SKM-1 treated with dmso at 0.1 percent for 144 hours (cell line): ENCODE data around the gene ZNRF2.

Experiments
- DNase-seq: peaks from one replicate; lab custom pipeline; 2025; ENCODE audit not compliant: unreplicated experiment; lab: John Stamatoyannopoulos, UW

Gene ZNRF2

DNA sequence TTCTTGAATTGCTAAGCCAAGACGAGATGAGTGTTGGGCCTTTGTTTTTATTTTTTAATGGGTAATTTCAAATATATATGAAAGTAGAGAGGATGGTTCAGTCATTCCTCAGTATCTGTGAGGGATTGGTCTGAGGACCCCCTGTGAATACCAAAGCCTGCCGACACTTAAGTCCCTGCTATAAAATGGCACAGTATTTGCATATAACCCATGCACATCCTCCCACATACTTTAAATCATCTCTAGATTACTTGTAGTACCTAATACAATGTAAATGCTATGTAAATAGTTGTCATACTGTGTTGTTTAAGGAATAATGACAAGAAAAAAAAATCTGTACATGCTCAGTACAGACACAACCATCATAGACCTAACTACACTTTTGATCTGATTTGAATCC is 120.8 kb downstream of the ZNRF2 start:
- no peak for DNase-seq

DNA sequence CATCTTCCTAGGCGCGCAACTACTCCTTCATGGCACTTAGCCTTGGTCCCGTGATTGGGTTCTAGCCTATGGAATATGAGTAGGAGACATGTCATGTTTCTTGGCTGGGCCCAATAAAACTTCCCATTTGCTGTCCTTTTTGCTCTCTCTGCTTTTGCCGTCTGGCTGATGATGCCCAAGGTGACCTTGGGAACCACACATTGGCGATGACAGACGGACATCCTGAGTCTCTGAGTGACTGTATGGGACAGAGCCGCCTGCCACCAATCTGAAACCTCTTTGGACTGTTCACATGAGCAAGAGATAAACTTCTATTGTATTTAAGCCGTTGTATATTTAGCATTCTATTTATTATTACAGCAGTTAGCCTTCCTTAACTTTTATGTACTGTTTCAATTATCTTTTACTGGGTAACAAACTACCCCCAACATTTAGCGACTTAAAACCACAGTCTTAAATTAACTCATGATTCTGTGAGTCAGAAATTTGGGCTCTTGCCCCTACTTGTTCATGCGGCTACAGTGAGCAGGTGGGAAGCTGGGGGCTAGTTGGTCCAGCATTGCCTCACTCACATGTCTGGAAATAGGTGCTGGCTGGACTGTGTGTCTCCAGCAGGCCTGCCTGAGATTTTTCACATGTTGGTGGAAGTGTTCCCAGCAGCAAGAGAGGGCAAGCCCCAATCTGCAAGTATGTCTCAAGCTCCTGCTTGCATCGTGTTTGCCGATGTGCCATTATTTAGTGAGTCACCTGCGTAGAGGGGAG is 122.4 kb downstream of the ZNRF2 start:
- DNase-seq = no peak

GRCh38 chr7:30411173-30411572 is 126.8 kb downstream of the ZNRF2 start:
- peak; percentile 47 for DNase-seq

DNA sequence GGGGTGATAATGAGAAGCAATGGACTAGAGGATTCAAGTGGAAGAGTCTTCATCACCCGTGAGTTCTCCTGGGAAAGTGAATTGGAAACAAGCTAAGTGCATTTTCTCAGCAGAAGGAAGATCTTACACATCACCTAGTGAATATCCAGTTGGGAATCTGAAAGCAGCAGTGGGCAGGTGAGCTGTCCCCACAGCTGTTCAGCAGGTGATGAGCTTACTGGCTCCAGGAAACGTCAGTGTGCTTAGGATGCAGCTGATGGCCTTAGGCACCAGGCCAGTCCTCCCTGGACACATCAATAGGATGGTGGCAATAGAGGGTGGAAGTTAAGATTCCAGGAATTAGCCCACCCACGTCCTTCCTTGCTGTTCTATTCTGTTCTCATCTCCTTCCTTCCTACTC is 127.5 kb downstream of the ZNRF2 start:
- DNase-seq = no peak

DNA sequence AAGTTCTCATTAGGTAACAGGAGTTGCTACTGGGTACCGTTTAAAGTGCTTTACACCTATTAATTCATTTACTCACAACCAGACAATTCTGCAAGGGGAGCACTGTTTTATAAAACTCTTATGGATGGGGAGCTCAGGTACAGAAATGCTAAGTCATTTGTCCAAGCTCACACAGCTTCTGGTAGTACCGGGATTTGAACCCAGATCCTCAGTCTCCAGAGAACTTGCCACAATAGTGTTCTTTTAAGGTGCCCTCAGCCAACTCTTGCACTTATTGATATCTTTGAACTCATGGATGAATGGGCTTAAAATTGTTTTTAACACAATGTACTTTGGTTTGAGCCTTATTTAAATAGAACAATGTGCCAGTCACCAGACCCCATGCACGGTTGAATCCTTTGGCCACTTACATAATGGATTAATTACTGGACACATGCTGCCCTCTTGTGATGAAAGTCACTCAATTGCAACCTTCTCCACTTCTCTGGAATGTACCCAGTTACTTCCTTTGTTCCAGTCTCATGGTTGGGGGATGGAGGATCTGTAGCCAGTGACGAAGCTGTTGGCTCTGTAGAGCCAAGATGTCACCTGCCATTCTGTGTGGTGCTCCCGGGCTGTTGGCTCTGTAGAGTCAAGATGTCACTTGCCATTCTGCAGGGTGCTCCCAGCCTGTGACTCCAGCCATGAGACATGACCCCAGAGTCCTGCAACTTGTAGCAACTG is 128.5 kb downstream of the ZNRF2 start:
- peak; percentile 24 for DNase-seq

GRCh38 chr7:30413864-30414263 is 129.5 kb downstream of the ZNRF2 start:
- DNase-seq = no peak
